CD1c-positive myeloid dendritic cell (primary cell): ENCODE measurements around the gene PRKCB.
A peak's percentile ranks its signal among the peaks of the same experiment; 100 is the strongest.

Source experiments
- DNase-seq: peaks from one replicate; pipeline ENCODE4 v3.0.0-alpha.2; 2016; ENCODE audit errors: extremely low spot score

PRKCB gene

DNA sequence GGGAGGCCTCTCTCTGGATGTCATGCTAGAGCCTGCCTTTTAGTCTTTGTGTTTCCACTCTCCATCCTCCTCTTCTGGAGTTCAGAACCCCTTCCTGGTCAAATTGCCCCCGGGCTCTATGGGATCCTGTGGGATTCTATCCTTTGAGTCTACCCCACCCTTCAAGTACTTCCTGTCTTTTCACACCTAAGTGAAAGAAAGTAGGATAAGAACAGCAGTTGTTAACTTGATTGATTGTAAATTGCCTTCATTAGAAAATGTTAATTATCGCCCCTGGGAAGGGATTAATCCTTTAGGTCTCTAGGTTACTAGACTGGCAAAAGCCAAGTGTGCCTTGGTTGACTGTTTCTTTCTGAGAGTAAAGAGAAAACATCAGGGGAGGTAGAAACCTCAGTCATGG is 30.1 kb downstream of the PRKCB start:
- DNase-seq: no peak

DNA sequence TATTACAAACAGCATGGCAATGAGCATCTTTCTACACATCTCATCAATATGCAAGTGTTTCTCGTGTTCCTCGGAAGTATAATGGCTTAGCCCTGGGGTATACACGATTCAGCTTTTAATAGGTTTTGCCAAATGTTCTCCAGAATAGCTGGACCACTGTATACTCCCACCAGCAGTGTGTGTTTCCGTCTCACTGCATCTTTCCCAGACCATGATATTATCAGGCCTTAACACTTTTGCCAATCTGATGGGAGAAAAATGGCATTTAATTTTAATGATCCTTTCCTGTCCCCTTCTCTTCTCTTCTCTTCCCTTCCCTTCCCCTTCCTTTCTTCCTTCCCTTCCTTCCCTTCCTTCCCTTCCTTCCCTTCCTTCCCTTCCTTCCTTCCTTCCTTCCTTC is 30.8 kb downstream of the PRKCB start:
- DNase-seq: no peak

DNA sequence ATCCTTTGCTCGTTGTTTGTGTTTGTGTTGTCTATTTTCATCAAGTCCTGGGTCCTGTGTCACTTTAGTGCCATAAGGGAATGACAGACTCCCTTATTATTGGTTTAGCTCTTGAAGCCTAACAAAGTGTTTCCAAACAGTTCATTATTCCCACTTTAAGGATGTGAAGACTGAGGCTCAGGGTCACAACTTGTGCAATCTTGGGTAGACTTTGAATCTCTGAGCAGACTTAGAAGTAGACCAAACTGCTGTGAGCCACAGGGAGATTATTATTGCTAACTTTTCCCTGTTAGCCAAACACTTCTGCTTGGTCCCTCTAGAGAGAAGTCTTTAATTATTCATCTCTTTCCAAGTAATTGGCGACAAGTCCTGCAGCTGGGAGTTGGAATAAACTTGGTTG is 31.8 kb downstream of the PRKCB start:
- DNase-seq: no peak

DNA sequence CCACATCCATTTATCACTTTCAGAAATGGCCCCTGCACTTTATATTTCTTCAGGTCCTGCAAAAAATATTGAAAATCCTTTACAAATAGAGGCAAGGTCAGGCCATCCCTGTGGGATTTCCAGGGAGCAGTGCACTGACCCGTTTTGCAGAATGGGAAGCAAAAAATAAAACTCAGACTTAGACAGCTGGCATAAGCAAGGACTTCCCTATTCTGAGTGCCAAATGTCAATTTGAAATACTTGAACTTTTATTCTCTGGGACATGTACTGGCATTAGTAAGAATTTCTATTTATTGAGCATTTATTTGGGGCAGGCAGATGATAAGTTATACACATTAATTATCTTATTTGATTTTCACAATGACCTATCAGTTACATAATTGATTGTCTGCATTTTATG is 32.4 kb downstream of the PRKCB start:
- DNase-seq: peak; percentile 50

DNA sequence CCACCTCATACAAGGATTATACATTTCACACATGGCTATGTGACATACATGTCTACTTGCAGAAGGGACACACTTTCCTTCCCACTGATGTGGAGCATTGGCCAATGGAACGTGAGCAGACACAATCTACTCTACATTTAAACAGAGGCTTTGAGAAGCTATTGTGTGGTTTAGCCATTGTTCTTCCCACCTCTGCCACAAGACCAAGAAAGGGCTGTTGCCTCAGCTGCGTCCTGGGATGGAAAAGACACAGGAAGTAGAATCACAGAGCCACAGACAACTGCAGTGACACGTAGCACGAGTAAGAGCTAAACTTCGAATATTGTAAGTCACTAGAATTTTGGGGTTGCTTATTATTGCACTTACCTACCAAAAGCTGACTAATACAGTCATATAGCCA is 33.3 kb downstream of the PRKCB start:
- peak; percentile 30 for DNase-seq

DNA sequence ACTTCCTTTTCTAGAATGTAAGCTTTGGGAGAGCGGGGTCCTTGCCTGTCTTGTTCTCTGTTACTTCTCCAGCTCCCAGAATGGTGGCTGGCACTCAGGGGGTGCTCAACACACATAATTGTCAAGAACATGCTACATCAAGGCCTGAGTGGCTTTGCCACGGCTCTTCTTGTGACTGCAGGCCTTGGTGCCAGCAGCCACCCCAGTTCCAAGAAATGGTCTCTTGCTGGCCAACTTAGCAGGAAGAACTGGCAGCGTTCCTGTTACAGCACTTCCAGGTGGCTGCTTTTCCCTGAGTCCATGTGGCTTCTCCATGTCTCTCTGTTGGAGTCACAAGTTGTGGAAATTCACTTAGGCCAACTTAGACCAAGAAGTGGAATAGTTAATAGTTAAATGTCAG is 36.1 kb downstream of the PRKCB start:
- DNase-seq: no peak

DNA sequence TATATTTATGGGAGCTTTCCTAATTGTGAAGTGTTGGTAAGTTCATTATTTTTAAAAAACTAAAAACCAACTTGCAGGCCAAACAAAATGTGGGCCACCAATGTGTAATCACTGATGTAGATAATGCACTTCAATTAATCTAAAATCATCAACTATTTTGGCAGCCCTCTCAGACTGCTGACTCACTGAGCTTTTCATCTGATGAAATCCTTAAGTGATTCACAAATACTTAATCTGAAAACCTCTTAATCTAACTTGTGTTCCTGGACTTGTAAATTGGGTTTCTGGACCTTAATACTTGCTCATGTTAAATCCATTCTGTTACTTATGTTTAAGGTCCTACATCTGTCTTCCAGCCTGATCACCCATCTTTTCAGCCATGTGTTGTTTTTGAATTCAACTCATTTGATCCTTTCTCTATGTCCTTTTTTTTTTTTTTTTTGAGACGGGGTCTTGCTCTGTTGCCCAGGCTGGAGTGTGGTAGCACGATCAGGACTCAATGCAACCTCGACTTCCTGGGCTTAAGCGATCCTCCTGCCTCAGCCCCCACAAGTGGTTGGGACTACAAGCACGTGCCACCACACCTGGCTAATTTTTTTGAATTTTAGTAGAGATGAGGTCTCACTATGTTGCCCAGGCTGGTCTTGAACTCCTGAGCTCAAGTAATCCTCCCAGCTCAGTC is 39.0 kb downstream of the PRKCB start:
- peak; percentile 30 for DNase-seq

DNA sequence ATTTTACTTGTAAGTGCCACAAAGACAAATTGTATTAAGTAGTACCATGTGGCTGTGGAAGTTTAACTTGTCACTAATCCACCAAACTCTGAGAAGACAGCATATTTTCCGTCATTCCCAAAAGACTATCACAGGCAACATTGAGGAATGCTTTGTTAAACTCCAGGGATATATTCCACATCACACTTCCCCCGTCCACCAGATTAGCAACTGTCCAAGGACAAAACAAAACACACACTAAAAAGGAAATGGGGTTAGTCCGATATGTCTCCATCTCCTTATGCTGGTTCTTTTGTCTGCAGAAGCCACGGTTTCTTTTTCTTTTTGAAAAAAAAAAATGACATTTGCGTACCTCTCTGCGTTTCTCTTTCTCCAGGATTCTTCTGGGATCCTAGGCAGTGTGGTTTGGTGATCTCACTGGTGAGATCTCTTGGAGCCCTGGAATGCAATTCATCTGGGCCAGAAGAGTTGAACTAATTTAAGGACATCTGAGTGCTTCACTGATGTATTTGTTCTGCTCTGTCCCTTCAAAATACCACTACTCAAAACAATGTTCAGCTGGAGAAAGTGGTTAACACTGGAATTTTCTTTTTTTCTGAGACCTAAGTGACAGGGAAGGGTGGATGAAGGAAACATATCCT is 40.6 kb downstream of the PRKCB start:
- DNase-seq: no peak

DNA sequence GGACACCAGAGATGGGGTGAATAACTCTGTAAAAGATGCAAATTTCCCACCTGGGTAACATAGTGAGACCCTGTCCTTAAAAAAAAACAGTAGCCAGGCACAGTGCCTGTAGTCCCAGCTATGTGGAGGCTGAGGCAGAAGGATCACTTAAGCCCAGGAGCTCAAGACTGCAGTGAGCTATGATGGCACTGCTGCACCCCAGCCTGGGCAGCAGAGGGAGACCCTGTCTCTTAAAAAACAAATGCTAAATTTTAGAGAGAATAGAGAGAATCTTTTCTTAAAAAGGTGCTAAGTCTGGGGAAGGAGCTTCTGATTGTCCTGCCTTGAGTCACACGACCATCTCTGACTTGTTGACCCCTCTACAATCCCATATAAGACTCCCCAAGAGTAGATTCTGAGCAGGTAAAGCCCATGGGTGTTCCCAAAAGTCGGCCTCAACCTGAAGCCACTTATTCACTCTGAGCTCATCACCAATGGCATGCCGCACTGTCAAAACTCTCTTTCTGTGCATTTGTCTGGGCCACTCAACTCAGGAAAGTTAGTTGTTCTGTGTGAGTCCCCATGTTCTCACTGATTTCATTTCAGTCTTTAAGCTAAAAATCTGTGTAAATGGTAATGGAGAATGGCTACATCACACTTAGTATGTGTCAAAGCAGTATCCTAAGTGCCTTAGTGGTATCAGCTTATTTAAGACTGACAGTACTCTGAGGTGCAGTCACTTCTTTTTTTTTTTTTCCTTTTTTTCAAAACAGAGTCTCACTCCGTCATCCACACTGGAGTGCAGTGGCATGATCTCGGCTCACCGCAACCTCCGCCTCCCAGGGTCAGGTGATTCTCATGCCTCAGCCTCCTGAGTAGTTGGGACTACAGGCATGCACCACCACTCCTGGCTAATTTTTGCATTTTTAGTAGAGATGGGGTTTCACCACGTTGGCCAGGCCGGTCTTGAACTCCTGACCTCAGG is 41.6 kb downstream of the PRKCB start:
- DNase-seq: no peak

DNA sequence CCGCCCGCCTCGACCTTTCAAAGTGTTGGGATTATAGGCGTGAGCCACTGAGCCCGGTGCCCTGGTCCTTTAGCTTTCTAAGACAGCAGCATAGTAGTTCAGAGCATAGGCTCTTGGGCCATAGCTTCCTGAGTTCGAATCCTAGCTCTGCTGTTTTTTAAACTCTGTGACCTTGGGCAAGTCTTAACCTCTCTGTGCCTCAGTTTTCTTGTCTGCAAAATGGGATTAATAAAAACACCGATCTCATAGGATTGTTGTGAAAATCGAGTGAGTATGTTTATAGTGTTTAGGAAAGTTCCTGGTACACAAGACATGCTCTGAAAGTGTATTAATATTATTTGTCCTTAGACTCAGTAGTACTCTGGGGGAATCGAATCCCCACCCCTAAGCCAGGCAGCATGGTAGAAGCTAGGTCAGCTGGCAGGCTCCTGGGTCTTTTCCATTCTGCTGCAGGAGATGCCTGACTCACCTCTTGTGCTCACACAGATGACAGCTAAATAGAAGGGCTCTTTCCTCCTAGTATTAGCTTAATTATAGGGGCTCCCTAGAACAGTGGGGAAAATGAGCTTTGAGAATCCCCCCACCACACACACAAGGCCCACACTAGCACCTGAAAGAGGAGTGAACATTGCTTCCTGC is 44.1 kb downstream of the PRKCB start:
- DNase-seq: no peak

DNA sequence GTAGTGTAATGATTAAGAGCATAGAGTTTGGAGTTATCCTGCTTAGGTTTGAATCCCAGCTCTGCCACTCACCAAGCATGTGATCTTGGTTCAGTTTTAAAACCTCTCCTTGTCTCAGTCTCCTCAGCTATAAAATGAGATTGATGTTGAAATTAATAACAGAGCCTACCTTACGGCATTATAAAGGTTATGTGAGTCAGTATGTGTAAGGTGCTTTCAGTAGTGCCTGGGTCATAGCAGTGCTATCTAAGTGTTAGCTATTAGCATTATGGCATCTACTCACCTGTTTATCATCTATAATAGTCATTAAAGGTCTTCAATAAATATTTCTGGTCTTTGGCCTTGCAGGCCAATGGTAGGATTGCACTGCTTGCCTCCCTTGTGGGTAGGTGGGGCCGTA is 53.4 kb downstream of the PRKCB start:
- DNase-seq: no peak

DNA sequence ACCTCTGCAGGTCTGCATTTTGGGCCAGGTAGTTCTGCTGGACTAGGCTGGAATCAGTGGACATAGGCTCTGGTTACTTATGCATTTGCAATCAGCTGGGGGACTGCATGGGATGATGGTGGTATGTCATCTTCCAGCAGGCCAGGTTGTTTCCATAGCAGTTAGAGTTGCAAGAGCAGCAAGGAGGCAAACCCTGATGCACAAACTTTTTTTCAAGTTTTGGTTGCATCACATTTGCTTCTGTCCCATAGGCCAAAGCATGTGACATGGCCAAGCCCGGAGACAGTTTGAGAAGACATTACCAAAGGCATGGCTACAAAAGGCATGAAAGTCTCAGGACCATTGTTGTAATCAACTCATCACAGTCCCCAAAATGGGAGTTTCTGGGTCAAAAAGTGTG is 58.2 kb downstream of the PRKCB start:
- no peak for DNase-seq

DNA sequence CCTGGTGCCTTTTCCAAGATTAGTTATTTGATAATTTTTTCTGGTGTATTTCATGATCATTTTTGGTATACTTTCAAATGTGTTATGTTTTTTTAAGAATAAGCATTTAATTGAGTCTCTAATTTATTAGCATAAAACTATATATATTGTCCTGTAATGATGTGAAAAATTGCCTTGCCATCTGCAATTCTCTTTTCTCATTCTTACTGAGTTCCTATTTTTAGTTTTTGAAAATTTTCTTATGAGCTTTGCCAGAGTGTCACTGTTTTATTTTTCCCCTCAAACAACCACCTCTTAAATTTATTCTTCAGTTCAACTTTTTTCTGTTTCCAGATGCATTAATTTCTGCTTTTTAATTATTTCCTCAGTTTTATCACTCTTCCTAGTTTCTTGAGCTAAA is 59.3 kb downstream of the PRKCB start:
- no peak for DNase-seq

DNA sequence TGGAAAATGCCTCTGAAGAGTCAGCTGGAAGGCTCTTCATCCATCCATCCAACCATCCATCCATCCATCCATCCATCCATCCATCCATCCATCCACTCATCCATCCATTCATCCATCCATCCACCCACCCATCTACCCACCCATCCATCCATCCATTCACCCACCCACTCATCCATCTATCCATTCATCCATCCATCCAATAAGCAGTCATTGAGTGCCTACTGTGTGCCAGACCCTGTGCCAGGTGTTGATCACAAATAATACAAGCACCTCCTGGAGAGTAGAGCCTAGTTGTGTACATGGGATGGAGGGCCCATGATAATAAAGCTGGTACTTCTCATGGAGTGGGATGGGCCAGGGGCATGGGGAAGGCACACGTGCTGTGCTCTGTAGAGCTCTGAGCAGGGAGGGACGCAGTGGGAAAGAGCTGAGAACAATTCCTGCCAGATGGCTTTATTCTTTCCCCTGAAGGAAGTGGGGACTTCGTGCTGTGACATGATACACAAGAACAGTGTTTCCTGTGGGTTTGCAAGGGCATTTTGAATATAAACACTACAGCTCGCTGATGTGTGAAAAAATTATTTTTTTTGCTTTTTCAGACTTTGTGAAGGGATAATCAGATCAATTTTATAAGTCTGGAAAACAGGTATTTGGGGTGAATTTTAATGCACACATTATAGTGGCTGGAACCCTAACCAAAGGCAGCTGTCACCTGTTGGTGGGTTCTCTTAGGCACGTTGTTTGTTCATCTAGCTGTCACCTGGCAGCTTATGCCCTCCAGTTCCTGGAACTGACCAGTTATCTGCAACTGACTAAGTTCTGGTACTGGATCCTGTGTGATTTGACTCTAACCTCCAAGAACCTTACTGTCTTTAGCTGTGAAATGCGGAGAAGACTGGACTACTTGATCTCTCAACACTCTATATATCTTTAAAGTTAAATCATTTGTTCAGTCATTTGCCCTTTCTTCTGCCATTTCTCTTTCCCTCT is 61.3 kb downstream of the PRKCB start:
- no peak for DNase-seq

DNA sequence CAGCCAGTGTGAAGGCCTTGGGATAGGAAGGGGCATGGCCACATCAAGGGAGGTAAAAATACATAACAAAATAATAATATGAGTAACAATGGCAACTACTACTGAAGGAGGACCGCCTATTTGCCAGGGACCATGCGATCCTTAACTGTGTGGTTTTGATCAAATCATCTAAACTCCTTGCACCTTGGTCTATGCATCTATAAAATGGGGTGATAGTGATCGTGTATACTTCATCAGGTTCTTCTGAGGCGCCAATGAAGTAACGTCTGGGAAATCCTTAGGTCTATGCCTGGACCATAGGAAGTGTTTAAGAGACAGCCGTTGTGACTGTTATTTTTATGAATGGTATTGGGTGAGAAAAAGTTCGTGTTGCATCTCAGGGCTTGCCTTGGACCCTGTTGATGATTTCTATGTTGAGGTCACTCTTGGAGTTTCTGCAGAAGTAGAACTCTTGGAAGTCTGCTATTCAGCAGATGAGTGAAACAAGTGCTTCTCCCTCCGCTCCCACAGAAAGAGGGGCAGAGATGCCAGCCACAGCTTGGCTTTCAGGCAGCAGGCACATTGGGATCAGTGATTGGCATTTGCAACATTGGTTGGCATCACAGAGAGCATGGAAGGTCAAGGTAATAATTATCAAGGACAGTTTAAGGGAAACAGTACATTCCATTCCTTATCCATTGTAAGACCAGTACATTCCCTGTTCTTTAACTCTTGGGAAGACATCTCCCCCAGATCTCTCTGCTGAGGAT is 63.1 kb downstream of the PRKCB start:
- no peak for DNase-seq

DNA sequence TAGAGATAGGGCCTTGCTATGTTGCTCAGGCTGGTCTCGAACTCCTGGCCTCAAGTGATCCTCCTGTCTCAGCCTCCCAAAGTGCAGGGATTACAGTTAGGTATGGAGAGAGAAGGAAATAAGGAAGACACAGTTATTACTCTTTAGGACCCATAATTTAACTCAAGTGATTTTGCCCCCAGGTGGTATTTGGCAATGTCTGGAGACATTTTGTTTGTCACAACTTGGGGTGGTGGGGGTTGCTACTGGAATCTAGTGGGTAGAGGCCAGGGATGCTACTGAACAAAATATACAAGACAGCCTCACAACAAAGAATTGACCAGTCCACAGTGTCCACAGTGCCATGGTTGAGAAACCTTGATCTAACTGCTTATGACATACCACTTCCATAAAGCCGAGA is 64.1 kb downstream of the PRKCB start:
- no peak for DNase-seq

DNA sequence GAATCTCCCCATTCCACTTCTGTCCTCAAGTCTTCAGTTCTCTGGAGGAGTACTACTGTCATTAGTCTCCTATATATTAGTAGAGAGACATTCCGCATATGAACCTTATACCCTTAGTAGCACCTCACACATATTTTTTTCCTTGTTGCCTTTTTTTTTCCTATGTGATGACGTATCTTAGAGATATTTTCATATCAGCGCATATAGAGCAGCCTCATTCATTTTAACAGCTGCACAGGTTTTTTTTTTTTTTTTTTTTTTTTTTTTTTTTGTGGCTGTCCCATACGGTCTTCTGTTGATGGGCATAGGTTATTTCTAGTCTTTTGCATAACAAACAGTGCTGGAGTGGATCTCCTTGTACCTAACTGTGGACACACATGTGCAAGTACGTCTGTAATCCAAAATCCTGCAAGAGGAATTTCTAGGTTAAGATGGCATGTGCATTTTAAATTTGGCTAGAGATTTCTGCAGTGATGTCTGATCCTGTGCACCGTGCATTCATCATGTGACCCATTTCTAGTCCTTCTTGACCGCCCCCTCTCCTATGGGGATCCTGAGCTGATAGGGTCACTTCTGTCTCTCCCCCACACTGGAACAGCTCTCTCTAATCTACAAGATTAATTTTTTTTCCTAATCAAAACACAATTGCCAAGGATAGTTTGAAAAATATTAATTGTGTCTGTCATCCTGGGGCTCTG is 64.8 kb downstream of the PRKCB start:
- no peak for DNase-seq

DNA sequence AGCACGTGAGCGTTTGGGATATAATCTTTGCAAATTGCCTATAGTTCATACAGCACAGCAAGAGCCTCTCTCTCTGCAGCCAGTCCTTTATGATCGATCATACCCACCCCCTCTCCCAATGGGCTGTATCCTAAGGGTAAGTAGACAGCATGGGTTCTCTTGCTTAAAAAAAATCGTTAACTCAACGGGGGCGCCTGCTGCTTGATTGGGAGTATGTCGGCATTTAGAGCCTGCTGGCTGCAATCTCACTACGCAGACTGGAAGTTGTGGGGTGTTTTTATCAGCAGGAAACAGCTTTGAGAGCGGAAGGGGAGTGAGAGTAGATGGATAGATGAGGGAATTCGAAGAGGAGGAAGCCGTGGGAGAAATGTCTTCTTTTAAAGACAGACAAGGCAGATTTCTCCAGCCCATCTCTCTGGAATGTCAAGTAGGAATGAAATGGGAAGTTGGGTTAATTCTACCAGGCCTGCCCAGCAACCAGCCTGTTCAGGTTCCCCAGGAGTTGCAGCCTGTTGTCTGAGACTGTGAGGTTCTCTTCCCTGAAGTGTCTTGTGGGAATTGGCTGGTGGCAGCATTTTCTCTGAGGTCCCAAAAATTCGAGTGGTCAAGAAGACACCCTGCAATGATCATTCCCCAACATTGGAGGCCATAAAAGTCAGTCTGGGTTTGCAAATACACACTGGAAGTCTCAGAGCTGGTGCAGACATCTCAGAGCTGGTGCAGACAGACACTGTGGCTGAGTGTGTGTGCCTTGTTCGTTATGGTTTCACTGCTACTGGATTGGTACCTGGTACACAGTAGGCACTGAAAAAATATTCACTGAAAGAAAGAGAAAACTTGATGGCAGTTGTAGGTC is 65.6 kb downstream of the PRKCB start:
- no peak for DNase-seq
